NCI-H446 treated with DMSO at 0.1 percent for 48 hours (cell line): ENCODE data around the gene NPR2.

Experiments
- DNase-seq: peaks from one replicate; lab custom pipeline; 2025; lab: John Stamatoyannopoulos, UW

NPR2 gene

DNA sequence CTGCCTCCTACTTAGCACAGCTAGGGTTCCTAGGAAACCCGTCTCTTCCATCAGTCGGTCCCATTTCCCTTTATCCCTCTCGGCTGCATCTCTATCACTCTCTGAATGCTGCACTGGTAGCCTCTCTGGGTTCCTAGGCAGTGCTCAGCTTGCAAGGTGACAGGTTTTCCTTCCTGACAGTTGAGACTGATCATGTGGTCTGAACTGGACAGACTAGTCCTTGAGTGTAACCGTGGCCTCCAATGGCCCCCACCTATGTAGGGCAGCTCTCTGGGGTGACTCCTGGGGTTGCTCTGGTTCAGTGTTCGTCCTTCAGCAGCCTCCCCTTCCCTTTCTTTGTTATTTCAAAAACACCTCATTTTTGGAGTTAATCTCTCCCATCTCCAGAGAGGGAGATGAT, 41.4 kb downstream of the NPR2 start:
- no peak for DNase-seq

DNA sequence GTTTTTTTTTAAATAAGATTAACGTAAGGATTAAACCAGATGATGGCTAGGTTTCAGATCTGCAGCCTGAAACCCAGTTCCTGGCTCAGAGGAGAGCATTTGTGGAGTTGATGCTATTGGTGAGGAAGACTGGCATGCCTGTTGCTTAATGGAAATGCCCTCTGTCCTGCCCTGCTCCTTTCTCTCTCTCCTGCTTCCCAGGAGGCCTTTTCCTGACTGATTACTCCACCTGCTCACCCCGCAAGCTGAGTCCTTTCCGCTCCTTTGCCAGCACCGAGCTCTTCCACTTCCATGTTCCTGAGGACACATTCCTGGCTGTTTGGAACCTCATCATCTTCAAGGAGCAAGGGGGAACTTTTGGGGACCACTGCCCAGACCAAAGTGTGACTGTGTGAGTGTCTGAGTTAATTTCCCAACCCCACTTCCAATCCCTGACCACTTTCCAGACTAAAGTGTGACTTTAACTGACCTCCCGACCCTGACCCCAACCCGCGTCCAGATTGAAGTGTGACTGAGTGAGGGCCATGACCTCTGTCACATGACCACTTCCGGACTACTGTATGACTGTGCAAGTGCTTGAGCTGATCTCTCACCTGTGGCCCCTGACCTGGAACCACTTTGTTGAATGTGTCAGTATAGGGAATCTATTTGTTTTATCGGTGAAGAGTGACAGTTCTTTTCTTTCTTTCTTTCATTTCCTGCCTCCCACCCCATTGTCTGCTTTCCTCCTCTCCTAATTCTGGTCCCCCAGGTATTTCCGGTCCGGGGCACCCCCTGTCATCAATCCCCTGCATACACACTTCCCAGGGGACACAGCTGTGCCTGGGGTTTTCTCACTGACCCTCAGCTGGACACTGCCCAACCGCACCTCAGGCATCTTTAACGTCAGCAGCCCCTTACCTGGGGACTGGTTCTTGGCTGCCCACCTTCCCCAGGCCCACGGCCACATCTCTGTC, 43.1 kb downstream of the NPR2 start:
- no peak for DNase-seq

DNA sequence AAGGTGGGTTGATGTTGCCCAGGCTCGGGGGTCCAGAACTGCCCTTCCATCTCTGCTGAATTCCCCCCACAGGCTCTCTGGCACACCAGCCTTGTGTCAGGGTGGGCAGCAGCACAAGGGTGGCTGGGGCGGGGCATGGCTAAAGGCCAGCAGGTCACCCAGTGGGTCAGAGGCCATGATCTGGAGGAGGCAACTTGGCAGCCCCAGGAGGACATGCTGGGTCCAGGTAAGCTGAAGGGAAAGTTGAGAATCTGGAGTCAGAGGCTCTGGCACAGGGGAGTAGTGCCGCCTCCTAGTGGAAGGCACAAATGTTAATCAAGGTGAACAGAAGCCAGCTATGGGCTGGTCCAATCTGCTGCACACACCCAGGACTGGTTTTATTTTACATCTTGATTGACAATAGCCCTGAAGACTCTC, 43.8 kb downstream of the NPR2 start:
- no peak for DNase-seq

DNA sequence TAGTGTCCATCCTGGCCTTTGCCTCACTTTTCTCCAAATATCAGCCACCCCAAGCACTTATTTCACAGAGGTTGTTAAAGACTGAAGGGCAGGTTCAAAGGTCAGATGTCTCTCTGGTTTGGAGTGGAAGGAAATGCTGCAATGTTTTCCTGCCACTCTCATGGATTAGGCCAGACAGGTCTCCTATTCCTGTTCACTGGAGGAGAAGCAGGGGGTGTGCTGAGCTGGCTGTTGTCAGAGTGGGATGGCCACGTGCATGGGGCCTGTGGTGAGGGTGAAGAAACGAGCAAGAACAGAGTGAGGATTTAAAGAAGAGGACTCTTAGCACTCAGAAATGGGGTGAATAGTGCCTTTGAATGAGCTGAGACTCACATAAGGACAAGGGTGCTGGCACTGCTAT, 44.4 kb downstream of the NPR2 start:
- DNase-seq = no peak

DNA sequence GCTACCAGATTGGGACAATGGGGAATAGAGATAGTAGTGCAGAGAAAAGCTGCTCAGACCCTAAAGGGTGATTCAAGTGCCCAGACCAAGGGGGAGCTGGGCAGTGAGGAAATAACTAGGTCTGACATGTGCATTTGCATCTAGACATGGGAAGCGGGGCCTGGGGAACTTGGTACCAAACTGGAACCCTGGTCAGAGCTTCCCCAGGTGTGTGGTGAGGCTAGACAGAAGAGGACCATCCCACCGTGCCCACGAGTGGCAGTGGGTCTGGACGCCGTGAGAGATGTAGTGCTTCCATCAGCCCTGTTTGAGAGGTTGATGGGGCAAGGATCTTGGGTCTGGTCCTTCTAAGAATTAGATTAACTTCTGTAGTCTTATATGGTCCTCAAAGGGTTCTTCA, 45.2 kb downstream of the NPR2 start:
- no peak for DNase-seq

DNA sequence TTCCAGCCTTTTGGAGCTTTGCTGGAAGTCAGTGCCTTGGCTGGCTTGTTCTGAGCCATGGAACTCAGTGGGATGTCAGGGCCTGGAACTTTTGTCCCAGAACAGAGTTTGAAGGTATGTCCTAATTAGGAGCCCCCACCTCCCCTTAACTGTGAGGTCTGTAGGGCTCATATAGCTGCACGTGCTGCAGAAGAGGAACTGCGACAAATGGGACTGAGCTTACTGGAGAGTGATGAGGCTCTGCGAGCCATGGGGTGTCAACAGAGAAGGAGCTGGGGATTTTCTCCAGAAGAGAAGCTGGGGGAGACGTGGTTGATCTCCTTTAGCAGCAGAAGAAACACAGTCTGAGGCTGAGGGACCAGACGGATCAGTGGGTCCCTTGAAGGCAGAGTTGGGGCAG, 48.5 kb downstream of the NPR2 start:
- DNase-seq = no peak

DNA sequence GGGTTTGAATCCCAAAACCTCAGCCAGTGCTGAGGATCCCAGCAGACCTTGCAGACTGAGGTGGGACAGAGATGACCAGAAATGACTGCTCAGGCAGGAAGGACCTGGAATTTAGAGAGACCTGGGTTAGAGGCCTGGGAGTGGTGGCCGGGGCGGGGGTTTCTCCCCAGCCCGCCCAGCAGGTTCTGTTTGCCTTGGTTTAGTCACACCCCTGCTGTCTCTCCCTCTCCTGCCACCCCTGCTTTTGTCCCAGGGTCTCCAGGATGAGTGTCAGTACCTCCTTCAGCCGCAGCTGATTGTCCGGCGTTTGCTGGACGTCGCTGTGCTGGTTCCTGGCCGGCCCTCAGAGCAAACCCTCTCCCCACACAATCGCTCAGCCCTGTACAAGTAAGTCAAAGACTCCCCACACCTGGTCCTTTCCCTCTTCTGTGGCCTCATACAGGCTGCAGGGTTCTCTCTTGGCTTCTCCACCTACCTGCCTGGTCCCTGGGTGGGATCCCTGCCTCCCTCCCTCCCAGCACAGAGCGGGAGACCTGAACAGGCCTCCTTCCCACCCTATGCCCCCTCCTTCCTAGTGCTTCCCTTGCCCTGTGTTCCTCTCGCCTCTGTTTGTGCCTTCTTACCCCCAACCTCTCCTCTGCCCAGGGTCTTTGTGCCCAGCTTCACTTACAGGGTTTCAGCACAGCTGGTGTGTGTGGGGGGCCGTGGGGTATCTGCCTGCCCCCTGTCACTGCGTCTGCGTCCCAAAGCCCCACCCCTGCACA, 49.7 kb downstream of the NPR2 start:
- no peak for DNase-seq

DNA sequence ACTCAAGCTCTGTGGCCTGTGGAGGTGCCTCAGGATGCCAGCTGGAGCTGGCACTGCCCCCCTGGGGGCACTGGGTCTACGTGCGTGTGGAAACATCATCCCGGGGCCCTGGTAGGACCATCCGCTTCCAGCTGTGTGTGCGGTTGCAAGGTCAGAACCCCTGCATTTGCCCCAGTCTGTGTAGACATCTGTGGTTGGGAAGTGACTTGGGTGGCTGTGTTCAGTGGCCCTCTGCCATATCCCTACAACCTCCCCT, 50.2 kb downstream of the NPR2 start:
- no peak for DNase-seq

DNA sequence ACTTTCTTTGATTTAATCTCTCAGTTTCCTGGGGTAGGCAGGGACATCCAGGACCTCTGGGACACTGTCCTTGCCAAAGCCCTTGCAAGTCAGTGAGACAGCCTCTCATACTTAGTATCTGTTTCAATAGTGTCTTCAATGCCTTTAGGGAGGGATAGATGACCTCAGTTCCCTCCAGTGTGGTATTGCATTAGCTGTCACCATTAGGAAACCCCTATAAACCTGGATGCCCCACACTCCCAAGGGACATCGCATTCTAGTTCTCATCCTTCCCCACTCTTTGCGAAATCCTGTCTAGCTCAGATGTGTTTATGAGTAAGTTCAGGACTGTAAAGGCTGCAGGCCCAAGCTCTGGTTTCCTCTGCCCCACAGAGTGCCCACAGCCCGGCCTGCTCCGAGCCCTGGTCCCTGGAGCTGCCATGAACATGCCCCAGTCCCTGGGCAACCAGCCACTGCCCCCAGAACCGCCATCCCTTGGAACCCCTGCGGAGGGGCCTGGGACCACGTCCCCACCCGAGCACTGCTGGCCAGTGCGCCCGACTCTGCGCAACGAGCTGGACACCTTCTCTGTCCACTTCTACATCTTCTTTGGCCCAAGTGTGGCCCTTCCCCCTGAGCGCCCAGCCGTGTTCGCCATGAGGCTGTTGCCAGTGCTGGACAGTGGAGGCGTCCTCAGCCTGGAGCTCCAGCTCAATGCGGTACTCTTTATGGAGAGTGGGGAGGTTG, 50.8 kb downstream of the NPR2 start:
- no peak for DNase-seq

DNA sequence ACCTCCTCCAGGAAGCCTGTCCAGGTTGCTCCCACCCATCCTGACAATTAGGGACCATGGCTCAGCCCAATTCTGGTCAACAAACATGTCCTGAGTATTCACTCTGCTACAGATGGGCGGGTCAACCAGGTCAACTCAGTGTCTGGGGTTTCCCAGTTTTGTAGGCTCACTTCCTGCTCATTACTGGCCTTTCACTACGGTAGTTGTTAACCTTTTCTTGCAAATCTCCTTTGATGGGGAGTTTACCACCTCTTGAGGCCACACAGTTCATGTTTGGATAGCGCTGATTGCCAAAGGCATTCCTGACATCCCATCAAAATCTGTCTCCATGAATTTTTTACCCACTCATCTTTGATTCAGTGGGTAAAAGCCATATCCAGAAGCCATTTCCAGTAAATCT, 51.4 kb downstream of the NPR2 start:
- DNase-seq = no peak

DNA sequence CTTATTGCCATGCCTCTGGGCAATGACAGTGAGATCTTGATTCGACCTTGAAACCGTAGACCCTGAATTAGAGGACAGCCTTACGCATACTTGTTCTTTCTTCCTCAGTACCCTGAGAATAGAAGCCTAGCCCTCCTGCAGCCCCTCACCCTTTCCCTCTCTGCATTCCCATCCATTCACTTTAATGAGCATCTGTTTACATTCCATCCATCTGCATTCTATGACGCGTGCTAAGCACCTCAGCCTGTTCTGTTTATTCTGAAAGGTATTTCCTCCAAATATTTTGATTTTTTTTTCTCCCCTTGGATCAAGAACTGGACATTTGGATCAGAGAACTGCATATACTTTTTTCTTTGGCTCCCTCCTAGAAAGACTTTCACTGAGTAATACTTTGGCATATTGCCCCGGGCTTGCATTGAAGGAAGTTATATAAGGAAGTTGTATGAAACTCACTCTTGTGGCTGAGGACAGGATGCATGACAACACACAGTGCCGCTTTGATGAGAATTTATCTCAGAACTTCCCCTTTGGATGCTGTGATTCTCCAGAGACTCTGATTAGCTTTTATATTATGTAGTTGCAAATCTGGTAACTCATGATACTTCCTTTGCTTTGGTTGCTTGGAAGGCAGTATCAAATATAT, 53.4 kb downstream of the NPR2 start:
- DNase-seq = no peak

DNA sequence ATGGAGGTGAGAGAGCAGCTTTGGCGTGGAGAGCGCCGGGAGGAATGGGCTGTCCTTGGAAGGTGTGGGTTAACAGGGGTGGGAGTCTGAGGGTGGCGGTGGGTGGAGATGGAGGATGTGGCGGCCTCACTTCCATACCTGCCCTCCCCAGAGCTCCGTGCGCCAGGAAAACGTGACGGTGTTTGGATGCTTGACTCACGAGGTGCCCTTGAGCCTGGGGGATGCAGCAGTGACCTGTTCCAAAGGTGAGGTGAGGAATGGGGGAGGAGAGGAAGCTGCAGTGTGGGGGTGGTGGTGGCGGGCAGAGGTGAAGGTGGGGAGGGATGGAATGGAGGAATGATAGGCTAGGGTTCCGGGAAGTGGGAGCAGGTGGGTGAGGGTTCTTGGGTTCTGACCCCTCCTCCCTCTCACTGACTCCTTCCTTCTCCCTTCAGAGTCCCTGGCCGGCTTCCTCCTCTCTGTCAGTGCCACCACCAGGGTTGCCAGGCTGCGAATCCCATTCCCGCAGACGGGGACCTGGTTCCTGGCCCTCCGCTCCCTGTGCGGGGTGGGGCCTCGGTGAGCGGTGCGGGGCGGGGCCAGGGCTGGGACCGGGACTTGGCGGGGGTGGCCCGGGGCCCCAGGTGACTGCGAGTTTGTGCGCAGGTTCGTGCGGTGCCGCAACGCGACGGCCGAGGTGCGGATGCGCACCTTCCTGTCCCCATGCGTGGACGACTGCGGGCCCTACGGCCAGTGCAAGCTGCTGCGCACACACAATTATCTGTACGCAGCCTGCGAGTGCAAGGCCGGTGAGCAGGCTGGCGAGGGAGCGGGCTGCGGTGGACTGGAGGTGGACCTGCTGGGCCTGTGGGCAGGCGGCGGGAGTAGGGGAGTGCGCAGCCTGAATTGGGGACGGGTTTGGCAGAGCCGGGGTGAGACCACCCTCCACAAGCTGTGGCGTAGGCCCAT, 54.7 kb downstream of the NPR2 start:
- no peak for DNase-seq

DNA sequence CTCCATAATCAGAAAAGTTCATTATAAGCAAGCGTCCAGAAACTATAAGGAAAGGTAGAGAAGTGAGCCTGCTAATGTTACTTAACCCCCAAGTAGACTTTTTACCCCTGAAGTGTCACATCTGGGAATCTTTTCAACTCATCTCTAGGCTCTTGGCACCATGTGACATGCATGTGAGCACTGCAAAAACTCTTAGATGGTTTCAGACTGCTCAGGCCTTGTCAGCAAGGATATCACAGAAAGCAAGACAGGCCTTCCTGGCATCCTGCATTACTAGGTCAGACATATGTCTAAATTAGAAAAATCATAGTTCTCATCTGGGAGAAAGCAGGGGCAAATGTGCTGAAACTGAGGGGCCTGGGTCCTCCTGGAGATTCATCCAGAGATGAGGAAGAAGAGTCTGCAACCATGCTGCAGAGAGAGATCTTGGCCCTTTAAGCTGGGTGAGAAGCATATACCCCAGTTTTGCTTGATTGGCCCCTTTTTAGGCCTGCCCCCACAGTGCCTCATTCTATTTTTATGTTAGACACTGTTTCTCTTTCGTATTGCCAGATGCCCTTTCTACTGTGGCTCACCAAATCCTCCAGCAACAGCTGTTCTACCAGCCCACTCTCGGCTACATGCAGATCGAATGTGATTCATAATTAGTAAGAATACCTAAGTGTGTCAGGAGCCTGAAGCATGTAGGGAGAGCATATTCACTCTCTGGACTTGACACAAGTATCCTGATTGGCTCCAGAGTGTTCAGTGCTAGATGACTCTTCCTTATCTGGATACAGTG, 56.6 kb downstream of the NPR2 start:
- DNase-seq = no peak

DNA sequence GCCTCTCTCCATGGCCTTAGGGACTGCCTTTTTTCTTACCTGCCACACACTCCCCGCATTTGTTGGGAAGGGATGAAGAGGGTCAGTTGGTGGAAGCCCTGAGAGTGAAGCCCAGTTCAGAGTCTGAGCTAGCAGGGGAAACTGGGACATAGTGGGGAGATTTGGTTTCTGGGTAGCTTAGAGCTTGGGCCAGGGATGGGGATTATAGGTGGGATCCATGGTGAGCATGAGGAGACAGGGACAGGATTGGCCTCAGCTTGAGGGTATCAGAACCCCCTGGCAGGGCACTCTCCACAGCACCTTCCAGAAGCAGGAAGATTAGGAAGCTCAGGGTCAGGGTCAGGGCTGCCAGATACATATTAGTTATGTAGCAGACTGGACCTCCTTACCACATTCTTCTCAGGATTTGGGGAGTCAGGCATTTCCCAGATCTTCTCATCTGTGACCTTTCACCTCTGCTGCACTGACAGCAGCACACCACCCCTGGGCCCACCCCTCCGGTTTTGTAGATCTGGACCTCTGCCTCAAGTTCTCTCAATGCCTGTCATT, 61.0 kb downstream of the NPR2 start:
- DNase-seq = no peak

DNA sequence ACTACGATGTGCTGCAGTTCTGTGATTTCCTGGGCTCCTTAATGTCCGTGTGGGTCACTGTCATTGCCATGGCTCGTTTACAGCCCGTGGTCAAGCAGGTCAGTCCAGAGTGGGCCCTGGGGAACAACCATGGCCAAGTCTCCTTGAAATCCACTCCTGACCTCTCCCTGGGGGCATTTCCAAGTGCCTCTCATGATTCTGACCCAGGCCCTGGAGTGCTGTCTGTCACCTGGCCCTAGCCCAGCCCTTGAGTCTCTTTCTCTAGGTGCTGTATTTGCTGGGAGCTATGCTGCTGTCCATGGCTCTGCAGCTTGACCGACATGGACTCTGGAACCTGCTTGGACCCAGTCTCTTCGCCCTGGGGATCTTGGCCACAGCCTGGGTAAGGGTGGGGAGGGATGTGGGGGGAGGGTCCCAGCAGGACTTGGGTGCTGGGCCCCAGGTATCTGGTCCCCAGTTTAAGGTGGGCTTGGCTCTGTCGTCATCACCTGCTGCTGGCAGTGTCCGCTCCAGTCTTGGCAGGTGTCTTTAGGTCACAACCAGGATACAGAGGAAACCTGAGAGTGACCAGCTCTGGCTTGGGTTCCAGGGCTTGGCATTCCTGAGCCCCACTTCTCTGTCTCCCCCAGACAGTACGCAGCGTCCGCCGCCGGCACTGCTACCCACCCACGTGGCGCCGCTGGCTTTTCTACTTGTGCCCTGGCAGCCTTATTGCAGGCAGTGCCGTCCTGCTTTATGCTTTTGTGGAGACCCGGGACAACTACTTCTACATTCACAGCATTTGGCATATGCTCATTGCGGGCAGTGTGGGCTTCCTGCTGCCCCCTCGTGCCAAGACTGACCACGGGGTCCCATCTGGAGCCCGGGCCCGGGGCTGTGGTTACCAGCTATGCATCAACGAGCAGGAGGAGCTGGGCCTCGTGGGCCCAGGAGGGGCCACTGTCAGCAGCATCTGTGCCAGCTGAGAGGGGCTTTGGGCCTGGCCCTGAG, 61.8 kb downstream of the NPR2 start:
- DNase-seq = no peak

DNA sequence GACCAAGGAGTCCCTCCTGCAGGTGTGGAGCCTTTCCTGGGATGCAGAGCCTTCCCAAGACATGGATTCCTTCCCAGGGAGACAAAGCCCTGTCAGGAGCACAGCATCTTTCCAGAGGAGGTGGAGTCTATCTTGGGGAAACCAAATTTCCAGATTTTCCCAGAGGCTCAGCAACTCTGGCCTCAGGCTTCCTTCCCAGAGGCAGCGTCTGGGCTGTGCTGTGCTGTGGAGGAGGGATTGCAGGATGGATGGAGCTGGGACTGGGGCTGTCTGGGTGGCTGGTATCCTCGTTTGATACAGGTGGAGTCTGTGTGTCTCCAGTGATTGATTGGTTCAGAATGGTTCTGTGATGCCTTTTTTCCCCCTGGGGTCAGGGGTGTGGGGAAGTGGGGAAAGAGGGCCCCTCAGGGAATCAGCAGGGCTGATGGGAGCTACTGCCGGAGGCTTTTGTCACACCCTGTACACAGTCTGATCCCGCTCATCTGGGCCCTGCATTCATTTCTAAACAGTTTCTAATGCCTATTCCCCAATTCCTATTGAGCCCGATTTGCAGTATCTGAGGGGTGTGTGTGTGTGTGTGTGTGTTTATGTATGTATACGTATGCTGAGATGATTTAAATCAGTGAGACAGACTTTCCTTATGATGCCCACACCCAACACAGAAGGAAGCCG, 62.8 kb downstream of the NPR2 start:
- DNase-seq = no peak

DNA sequence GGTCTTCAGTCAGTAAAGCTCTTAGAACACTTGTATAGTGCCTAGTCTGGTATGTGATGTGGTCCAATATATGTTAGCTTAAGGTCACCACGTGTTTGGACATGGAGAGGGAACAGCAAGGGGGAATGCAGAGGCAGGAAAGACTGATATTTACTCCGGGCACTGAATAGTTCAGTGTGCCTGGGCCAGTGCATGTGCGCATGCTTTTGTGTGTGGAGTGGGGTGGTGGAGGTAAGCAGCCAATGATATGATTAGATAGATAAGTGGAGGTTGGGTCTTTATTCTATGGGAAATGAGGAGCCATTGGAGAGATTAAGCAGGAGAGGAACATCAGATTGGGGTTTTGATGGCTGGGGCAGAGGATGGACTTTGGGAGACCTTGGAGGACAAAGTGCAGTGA, 64.8 kb downstream of the NPR2 start:
- DNase-seq = no peak

DNA sequence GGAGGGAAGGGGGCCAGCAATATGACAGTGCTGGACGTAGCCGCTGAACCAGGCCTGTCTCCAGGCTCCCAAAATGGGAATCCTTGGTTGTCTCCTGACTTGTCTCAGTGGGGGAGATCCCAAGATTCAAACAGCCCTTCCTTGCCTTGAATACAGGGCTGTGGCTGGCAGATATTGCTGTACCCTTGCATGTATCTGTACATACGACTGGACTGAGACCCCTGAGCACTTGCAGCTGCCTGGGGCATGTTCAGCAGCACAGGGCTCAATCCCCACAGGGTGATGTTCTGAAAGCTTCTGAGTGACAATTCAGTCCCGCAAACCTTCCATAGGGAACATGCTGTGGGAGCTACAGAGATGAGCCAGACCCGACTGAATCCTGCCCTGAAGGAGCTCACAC, 65.5 kb downstream of the NPR2 start:
- no peak for DNase-seq
